Endothelial cell of umbilical vein (primary cell): ENCODE results near the gene DECR2. TPM values are rescaled to one million over a fixed set of nuclear protein-coding genes. Genes with fewer than 3 reads are reported as not detected.

Experiments used
- BruUV-seq: library from RNA; stranded (reverse); fragments of 400-500 nt; replicated peaks from 2 replicates; lab custom pipeline; 2021; lab: Mats Ljungman, UMichigan
- CTCF ChIA-PET: fragments of 300-600, 350-600 bp; sonication (Branson Sonifier 250); formaldehyde crosslinking; loops from one replicate; lab custom pipeline; 2021; ENCODE audit warnings: antibody characterized with exemption, inconsistent platforms; lab: Charles Lee
- POLR2A ChIA-PET: fragments of 300-600, 350-600 bp; sonication (Branson Sonifier 250); formaldehyde crosslinking; loops from one replicate; lab custom pipeline; 2021; ENCODE audit warnings: antibody characterized with exemption, inconsistent platforms; lab: Charles Lee
- DNase-seq: peaks from one replicate; pipeline ENCODE4 v3.0.0-alpha.2; 2011; ENCODE audit warnings: low read depth, low spot score
- FAIRE-seq: peaks from 2 replicates; lab custom pipeline; 2011; peaks lifted over from hg19 to GRCh38; lab: Jason Lieb, UNC
- H2AFZ ChIP-seq: 2 replicates; pipeline ENCODE4 v1.6.0; 2012; ENCODE audit warnings: low read depth, low read length, control low read depth, inconsistent platforms
- H3K27ac ChIP-seq: 2 replicates; pipeline ENCODE4 v1.5.1; 2011; ENCODE audit warnings: low read depth, mild to moderate bottlenecking, control low read depth, low read length, moderate library complexity; ENCODE audit not compliant: insufficient read depth
- H3K27me3 ChIP-seq, 2 experiments: 2 replicates each; pipeline versions ENCODE4 v1.6.0 to v1.6.1; 2011; ENCODE audit warnings: low read length in 2 of 2, mixed read lengths in 1 of 2; ENCODE audit not compliant: control insufficient read depth in 2 of 2, insufficient read depth in 2 of 2
- H3K36me3 ChIP-seq, 2 experiments: 2 replicates in 1 of 2; 3 replicates in 1 of 2; pipeline ENCODE4 v1.5.1; 2011; ENCODE audit warnings: low read length in 2 of 2, mild to moderate bottlenecking in 1 of 2, moderate library complexity in 1 of 2; ENCODE audit not compliant: control insufficient read depth in 2 of 2, insufficient read depth in 2 of 2; ENCODE audit errors: extremely low read depth in 1 of 2
- H3K4me1 ChIP-seq: 3 replicates; pipeline ENCODE4 v1.5.1; 2011; ENCODE audit warnings: mild to moderate bottlenecking, low read length; ENCODE audit not compliant: control insufficient read depth, insufficient read depth; ENCODE audit errors: extremely low read depth
- H3K4me2 ChIP-seq: 2 replicates; pipeline ENCODE4 v1.6.1; 2011; ENCODE audit warnings: low read length, control low read depth, mixed read lengths; ENCODE audit not compliant: insufficient read depth
- H3K4me3 ChIP-seq, 3 experiments: fragments of 200-600 bp in 1 of 3; sonication (generic), shearing (Covaris generic) in 1 of 3; replicated peaks in 1 of 3; 2 replicates each; pipeline ENCODE4 v1.5.1; 2011 to 2016; ENCODE audit warnings: control low read depth in 3 of 3, low read length in 3 of 3, mild to moderate bottlenecking in 2 of 3, inconsistent platforms in 1 of 3, low read depth in 1 of 3, moderate library complexity in 1 of 3; ENCODE audit not compliant: insufficient read depth in 1 of 3
- H3K79me2 ChIP-seq: 2 replicates; pipeline ENCODE4 v1.6.0; 2012; ENCODE audit warnings: low read length, inconsistent platforms; ENCODE audit not compliant: control insufficient read depth, insufficient read depth
- H3K9ac ChIP-seq: replicated peaks from 2 replicates; pipeline ENCODE3; 2011; ENCODE audit warnings: low read length, control low read depth; ENCODE audit not compliant: insufficient read depth; ENCODE audit errors: extremely low read depth
- H3K9me1 ChIP-seq: replicated peaks from 3 replicates; pipeline ENCODE4 v1.6.0; 2011; ENCODE audit warnings: mild to moderate bottlenecking, low read length; ENCODE audit not compliant: control insufficient read depth, insufficient read depth; ENCODE audit errors: extremely low read depth
- H3K9me3 ChIP-seq: replicated peaks from 2 replicates; pipeline ENCODE4 v1.5.1; 2012; ENCODE audit warnings: low read length, inconsistent platforms; ENCODE audit not compliant: control insufficient read depth, insufficient read depth
- H4K20me1 ChIP-seq: replicated peaks from 2 replicates; pipeline ENCODE3; 2011; ENCODE audit warnings: mild to moderate bottlenecking, low read length; ENCODE audit not compliant: control insufficient read depth, insufficient read depth; ENCODE audit errors: extremely low read depth
- CTCF ChIP-seq, 2 donors: IDR thresholded peaks; 1 replicate in 1 of 2; 2 replicates in 1 of 2; pipeline ENCODE4 v1.5.1; 2011; ENCODE audit warnings: low read length in 2 of 2, mild to moderate bottlenecking in 2 of 2, moderate library complexity in 2 of 2, control low read depth in 1 of 2, inconsistent platforms in 1 of 2, low read depth in 1 of 2; ENCODE audit not compliant: insufficient read depth in 1 of 2; ENCODE audit errors: extremely low read depth in 1 of 2
- EZH2 ChIP-seq: IDR thresholded peaks from 2 replicates; pipeline ENCODE4 v1.6.1; 2012; ENCODE audit warnings: borderline replicate concordance, low read depth, mild to moderate bottlenecking, moderate library complexity, low read length, inconsistent platforms; ENCODE audit not compliant: severe bottlenecking
- FOS ChIP-seq: IDR thresholded peaks from 2 replicates; pipeline ENCODE4 v1.6.1; 2011; ENCODE audit warnings: mild to moderate bottlenecking, low read length, moderate library complexity, borderline replicate concordance; ENCODE audit not compliant: insufficient read depth
- GATA2 ChIP-seq: IDR thresholded peaks from 2 replicates; pipeline ENCODE4 v1.7.0; 2011; ENCODE audit warnings: low read depth, mild to moderate bottlenecking, moderate library complexity, mixed read lengths, low read length; ENCODE audit not compliant: insufficient read length, insufficient read depth
- JUN ChIP-seq: IDR thresholded peaks from 2 replicates; pipeline ENCODE4 v1.6.1; 2011; ENCODE audit warnings: borderline replicate concordance, low read depth; ENCODE audit not compliant: insufficient read length, insufficient read depth
- MYC ChIP-seq: IDR thresholded peaks from one replicate; pipeline ENCODE4 v1.6.1; 2011; ENCODE audit warnings: mild to moderate bottlenecking, low read depth, low read length
- POLR2A ChIP-seq: IDR thresholded peaks from 2 replicates; pipeline ENCODE4 v1.6.1; 2012; ENCODE audit warnings: low read depth, mild to moderate bottlenecking, control low read depth, low read length
- POLR2AphosphoS5 ChIP-seq: IDR thresholded peaks from 2 replicates; pipeline ENCODE4 v1.6.1; 2012; ENCODE audit warnings: low read depth, mild to moderate bottlenecking, control low read depth, low read length, moderate library complexity; ENCODE audit not compliant: insufficient read depth
- dilution Hi-C: fragments of 300-500 bp; cut with MboI; formaldehyde crosslinking; loops from one replicate; pipeline ENCODE4 v1.15.0; 2019; ENCODE audit warnings: low sequenced_read_pairs; ENCODE audit not compliant: extremely low pct_ligation_motif_present
- intact Hi-C: fragments of 100-400 bp; cut with micrococcal nuclease; formaldehyde crosslinking; loops from one replicate; pipeline ENCODE4 v1.10.0; 2022
- polyA plus RNA-seq, 4 experiments: library from polyadenylated mRNA; depleted of rRNA in 3 of 4; stranded (reverse) in 3 of 4; unstranded in 1 of 4; fragments of >200 nt; gene quantifications; 2 replicates each; pipeline versions ENCODE4 v1.2.1 to v1.2.3, GENCODE V29; 2011 to 2012; ENCODE audit warnings: missing spikeins in 1 of 4
- total RNA-seq: library from RNA; stranded (reverse); gene quantifications from 2 replicates; pipeline ENCODE4 v1.2.3, GENCODE V29; 2021
- TF ChIP-seq, protein P1 (sequence below): IDR thresholded peaks from 2 replicates; pipeline ENCODE4 v1.6.1; 2011; ENCODE audit not compliant: insufficient read depth, insufficient read length

The DECR2 gene
- total and polyA plus RNA-seq, 2 donors (not counting 3 experiments of a cell fraction or from before 2014, with no cell fraction given): 28.3 to 46.5 TPM

GRCh38 chr16:391885-392335 lies 9.8 kb upstream of the DECR2 start:
- Histone ChIP-seq H3K4me1 (peaks cover 3% of the 10 kb centered on the region), H3K4me3 (no peak overlapping the region), H4K20me1 (no peaks in the 10 kb centered on the region), H2AFZ (no peak overlapping the region), H3K9me3 (no peaks in the 10 kb centered on the region), H3K4me2 (no peak overlapping the region), H3K9me1 (no peaks in the 10 kb centered on the region), H3K9ac (no peak overlapping the region), H3K27me3 (no peaks in the 10 kb centered on the region), H3K79me2 (no peaks in the 10 kb centered on the region), H3K36me3 (no peaks in the 10 kb centered on the region), H3K27ac (no peak overlapping the region)
- TF ChIP-seq FOS (no peak), CTCF (IDR thresholded peaks at IDR 0.05; ENCODE audit: extremely low read depth in 1 of 2, insufficient read depth in 1 of 2, low read depth in 1 of 2, low read length in 2 of 2) (peak; percentile 88 to 93)
- CTCF ChIA-PET: interaction anchor here (0.7 to 2.0 kb wide), 10 partner anchors 8 to 295 kb away, joined by 3 to 26 read pairs (median 4); partner anchors contain the start of gene DECR2
- FAIRE-seq (peak; percentile 87), DNase-seq (peak; percentile 65)
- intact Hi-C loops: loop anchor here (1.0 to 5.0 kb wide), 3 partner anchors 103 to 268 kb away; no protein-coding TSS in a partner anchor
- dilution Hi-C loops: no loop called here
- BruUV-seq: no TSS peak
- POLR2A ChIA-PET: no interaction called here

DNA sequence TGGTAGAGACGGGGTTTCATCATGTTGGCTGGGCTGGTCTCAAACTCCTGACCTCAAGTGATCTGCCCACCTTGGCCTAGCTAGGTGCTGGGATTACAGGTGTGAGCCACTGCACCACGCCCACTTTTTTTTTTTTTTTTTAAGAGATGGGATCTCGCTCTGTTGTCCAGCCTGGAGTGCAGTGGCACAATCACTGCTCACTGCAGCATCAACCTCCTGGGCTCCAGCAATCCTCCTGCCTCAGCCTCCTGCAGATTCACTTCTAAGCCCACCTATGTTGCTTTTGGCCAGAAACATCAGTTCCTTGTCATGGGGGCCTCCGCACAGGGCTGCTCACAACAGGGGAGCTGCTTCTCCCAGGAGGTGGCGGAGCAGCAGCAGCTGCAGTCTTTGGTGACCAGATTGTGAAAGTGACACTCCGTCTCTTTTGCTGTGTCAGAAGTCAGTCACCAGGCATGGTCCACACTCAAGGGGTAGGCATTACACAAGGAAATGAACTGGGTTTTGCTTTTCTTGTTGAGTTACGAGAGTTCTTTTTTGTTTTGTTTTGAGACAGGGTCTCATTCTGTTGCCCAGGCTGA lies 9.1 kb upstream of the DECR2 start:
- Histone ChIP-seq H3K36me3 (no peaks in the 10 kb centered on the region), H3K4me3 (no peak overlapping the region), H3K4me2 (no peak overlapping the region), H3K27me3 (no peaks in the 10 kb centered on the region), H3K4me1 (peaks cover 3% of the 10 kb centered on the region), H3K27ac (no peak overlapping the region), H3K79me2 (no peaks in the 10 kb centered on the region), H3K9ac (no peak overlapping the region), H4K20me1 (no peaks in the 10 kb centered on the region), H2AFZ (no peak overlapping the region), H3K9me3 (no peaks in the 10 kb centered on the region), H3K9me1 (no peaks in the 10 kb centered on the region)
- intact Hi-C loops: loop anchor here (1.0 to 5.0 kb wide), 3 partner anchors 103 to 268 kb away; no protein-coding TSS in a partner anchor
- peak; percentile 15 for FAIRE-seq
- dilution Hi-C loops: no loop called here
- TF ChIP-seq POLR2A (no peak), GATA2 (no peak), MYC (no peak), CTCF (IDR thresholded peaks at IDR 0.05; ENCODE audit: extremely low read depth in 1 of 2, insufficient read depth in 1 of 2, low read depth in 1 of 2, low read length in 2 of 2) (no peak), JUN (no peak), POLR2AphosphoS5 (no peak), EZH2 (no peak), FOS (no peak)
- TF ChIP-seq, protein P1, sequence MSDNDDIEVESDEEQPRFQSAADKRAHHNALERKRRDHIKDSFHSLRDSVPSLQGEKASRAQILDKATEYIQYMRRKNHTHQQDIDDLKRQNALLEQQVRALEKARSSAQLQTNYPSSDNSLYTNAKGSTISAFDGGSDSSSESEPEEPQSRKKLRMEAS: no peak
- DNase-seq: no peak
- BruUV-seq: no TSS peak
- ChIA-PET CTCF (interaction anchor here (0.7 to 2.0 kb wide), 10 partner anchors 8 to 295 kb away, joined by 3 to 26 read pairs (median 4); partner anchors contain the start of gene DECR2), POLR2A (no interaction called here)
